Activated T-cell treated with anti-CD3 and anti-CD28 coated beads for 4 hours (primary cell): ENCODE measurements around the gene ZNF493.

Source experiments
- DNase-seq: peaks from one replicate; pipeline ENCODE4 v3.0.0-alpha.2; 2020

The ZNF493 gene

GRCh38 chr19:21396893-21397572 lies at the start of gene ZNF493:
Gene ZNF493 (plus strand): TSS chr19:21397133. CDS start chr19:21397238, 105 bp downstream.
- DNase-seq, result peak; percentile 90

DNA sequence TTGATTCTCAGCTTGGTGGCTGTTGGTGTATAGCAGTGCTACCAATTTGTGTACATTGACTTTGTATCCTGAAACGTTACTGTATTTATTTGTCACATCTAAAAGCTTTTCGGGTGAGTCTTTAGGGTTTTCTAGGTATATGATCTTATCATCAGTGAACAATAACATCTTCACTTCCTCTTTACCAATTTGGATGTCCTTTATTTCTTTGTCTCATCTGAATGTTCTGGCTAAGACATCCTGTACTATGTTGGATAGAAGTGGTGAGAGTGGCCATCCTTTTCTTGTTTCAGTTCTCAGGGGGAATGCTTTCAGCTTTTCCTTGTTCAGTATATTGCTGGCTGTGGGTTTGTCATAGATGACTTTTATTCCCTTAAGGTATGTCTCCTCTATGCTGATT lies 44.1 kb upstream of the ZNF493 start:
- no peak for DNase-seq

DNA sequence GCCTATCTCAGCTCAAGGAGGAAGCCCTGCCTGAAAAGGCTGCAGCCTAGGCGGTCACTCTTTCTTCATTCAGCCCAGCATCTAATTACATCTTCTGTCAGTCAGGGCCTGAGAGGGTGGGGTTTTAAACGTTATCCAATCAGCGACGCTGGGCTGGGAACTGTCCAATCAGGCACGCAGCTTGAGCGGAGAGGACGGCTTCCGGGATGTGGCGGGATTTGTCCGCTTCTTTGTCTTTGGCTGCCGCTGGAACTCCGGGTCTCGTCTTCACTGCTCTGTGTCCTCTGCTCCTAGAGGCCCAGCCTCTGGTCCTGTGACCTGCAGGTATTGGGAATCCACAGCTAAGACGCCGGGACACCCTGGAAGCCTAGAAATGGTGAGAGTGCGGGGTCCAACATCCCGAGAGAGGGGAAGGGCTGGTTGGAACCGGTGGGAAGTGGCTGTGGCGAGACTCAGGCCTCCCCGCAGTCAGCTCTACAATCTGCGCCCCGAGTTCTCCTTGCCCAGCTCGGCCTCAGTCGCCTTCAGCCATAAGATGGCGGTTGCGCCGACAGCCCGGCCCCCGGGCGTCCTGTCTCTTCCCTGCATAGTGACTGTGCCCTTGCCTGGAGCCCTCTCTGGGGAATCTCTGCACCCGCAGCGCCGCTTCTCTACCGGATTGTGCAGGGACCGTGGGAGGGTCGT lies 38.0 kb upstream of the ZNF493 start, which contains the start of gene ZNF738:
TSS of gene ZNF738 (plus strand) at position 233 of the 684 bp plus-strand sequence. CDS start at position 374, 141 bp downstream.
- peak; percentile 68 for DNase-seq

DNA sequence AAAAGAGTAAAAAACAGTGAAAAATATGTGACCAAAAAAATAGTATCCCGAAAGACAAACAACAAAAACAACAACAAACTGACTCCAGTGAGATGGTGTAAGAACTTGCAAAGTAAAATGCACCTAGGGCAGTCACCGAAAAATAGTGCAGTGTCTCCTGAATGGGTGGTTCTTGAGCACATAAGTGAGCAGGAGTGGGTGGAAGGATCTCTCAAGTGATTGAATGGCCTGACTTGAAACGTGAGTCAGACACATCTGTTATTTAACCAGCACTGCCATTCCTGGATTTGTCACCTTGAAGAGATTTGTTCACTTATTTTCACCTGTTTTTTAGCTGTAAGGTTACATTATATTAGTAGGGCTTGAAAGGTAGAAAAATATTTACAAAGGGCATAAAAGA lies 34.6 kb upstream of the ZNF493 start:
- no peak for DNase-seq

- DNase-seq, result no peak
Measured at GRCh38 chr19:21383980-21384582, 12.9 kb upstream of the ZNF493 start.

DNA sequence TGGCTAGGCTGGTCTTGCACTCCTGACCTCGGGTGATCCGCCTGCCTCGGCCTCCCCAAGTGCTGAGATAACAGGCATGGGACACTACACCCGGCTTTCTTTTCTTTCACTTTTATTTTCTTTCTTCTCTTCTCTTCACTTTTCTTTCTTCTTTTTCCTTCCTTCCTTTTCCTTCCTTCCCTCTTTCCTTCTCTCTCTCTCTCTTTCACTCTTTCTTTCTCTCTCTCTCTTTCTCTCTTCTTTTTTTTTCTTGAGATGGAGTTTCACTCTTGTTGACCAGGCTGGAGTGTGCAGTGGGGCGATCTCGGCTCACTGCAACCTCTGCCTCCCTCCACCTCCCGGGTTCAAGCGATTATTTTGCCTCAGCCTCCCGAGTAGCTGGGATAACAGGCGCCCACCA lies 812 bp upstream of the ZNF493 start:
- no peak for DNase-seq

- DNase-seq, result no peak
Measured at GRCh38 chr19:21398851-21399250, 1.9 kb downstream of the ZNF493 start.

DNA sequence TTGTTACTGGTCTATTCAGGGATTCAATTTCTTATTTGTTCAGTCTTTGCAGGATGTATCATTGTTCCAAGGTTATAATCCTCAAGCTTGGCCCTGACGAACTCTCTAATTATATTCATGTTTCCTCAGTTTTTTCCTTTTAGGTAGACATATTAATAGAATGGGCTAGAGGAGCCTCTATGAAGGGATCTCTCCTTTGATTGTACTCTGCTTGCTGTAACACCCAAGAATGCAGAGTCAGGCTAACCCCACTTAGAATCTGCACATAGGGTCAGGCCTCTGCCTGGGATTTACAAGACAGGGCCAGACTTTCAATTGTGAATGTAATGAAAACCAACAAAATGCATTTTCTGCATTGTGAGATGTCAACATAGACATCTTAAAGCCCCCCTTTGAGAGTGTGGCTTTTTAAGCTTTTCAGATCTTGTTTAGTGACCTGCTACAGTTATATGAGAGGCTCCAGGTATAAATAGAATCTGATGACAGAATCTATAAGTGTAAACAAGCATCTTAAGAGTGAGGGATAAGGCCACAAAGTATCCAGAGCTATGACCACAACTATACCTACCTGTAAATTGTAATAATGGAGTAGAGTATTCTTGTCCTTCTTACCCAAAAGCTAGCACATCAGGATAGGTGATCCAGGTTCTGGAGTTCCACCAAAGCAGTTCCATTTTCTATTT lies 5.5 kb downstream of the ZNF493 start:
- DNase-seq, result no peak

DNA sequence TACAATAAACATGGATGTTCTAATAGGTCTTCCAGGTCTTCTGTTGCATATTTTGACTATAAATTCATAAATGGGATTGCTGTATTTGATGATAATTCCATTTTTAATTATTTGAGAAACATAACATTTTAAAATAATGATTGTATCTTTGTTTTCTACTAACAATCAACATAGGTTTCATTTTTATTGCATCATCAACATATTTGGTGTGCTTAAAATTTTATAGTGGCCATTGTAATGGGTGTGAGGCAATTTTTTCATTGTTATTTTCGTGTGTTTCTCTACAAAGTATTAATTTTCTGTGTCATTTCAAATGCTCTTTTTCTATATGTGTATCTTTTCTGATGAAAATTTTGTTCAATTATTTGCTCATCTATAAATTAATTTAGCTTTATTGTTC lies 13.2 kb downstream of the ZNF493 start:
- DNase-seq, result no peak

GRCh38 chr19:21422244-21422643 lies 25.3 kb downstream of the ZNF493 start:
- DNase-seq, result no peak

DNA sequence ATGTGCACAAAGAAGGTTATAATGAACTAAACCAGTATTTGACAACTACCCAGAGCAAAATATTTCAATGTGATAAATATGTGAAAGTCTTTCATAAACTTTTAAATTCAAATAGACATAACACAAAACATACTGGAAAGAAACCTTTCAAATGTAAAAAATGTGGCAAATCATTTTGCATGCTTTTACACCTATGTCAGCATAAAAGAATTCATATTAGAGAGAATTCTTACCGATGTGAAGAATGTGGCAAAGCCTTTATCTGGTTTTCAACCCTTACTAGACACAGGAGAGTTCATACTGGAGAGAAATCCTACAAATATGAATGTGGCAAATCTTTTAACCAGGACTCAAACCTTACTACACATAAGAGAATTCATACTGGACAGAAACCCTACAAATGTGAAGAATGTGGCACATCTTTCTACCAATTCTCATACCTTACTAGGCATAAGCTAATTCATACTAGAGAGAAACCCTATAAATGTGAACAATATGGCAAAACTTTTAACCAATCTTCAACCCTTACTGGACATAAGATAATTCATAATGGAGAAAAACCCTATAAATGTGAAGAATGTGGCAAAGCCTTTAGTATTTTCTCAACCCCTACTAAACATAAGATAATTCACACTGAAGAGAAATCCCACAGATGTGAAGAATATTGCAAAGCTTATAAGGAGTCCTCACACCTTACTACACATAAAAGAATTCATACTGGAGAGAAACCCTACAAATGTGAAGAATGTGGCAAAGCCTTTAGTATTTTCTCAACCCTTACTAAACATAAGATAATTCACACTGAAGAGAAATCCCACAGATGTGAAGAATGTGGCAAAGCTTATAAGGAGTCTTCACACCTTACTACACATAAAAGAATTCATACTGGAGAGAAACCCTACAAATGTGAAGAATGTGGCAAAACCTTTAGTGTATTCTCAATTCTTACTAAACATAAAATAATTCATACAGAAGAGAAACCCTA lies 26.4 kb downstream of the ZNF493 start:
- no peak for DNase-seq

- DNase-seq, result no peak
Measured at GRCh38 chr19:21430675-21431074, 33.7 kb downstream of the ZNF493 start.

- DNase-seq, result no peak
Measured at GRCh38 chr19:21432590-21432989, 35.7 kb downstream of the ZNF493 start.

DNA sequence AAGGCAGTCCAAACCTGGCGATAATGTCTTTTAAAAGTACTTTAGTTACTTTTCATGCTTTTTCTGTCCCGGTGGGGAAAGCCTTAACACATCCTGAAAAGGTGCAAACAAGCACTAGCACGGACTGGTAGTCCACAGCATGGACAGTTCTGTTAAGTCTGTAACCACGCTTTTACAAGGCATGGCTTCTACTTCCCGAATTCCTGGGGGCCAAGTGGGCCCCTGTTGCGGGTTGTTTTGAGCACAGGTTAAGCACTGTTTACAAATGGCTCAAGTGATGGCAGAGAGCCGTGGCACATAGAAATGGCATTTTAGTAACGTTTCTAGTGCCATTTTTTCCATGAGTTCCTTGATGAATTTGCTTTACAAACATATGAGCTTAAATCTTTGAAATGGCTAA lies 37.6 kb downstream of the ZNF493 start:
- DNase-seq, result no peak

DNA sequence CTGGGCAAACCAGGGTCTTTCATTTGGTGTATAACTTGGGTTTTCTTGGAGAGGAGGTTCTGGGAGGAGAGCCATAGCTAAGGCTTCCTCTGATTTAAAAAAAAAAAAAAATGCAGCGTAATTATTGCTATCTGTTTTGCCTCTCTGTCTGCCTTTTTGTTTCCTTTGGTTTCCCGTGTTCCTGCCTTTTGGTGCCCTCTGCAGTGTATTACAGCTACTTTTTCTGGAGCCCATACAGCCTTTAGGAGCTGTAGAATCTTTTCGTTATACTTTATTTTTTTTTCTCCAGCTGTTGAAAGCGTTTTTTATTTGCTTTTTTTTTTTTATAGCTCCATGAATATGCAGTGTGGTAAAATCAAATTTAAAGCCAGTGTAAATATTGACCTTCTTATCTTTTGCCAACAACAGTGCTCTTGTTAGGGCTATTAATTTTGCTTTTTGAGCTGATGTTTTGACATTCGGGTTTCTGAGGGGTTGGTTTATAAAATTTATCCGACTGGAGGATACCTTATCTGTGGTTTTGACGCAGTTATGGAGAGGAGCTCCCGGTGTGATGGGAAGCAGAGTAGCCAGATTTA lies 38.1 kb downstream of the ZNF493 start:
- no peak for DNase-seq

GRCh38 chr19:21439201-21439751 lies 42.3 kb downstream of the ZNF493 start:
- no peak for DNase-seq

- no peak for DNase-seq
Measured at GRCh38 chr19:21440321-21440720, 43.4 kb downstream of the ZNF493 start.

- DNase-seq, result no peak
Measured at GRCh38 chr19:21451187-21451586, 54.3 kb downstream of the ZNF493 start.

- no peak for DNase-seq
Measured at GRCh38 chr19:21454901-21455300, 58.0 kb downstream of the ZNF493 start.

GRCh38 chr19:21460686-21461085 lies 63.8 kb downstream of the ZNF493 start:
- DNase-seq, result no peak

- no peak for DNase-seq
Measured at GRCh38 chr19:21462540-21462939, 65.6 kb downstream of the ZNF493 start.
